Stimulated activated CD8-positive, alpha-beta memory T cell treated with anti-CD3 and anti-CD28 coated beads, Interleukin-7, amount 100 ng/mL, for 48 hours (primary cell): Measurements from ENCODE around the gene AP2S1.
"Not testable (repeated sequence)": the region's sequence is repeated elsewhere in the genome, so short reads cannot be mapped to it uniquely, and the experiment has no call there.

Experiments used
- DNase-seq, 2 donors: peaks; one replicate each; pipeline ENCODE4 v3.0.0-alpha.2; 2020; ENCODE audit warnings: low read depth in 1 of 2; ENCODE audit errors: extremely low read depth in 1 of 2

The AP2S1 gene

GRCh38 chr19:46809534-46810272, 40.9 kb downstream of the AP2S1 start:
- no peak for DNase-seq

GRCh38 chr19:46806656-46807055, 44.0 kb downstream of the AP2S1 start:
- DNase-seq, result no peak

- DNase-seq, result not testable (repeated sequence)
Measured at GRCh38 chr19:46804432-46804831, 46.2 kb downstream of the AP2S1 start.

GRCh38 chr19:46803555-46803954, 47.1 kb downstream of the AP2S1 start:
- no peak for DNase-seq

GRCh38 chr19:46802152-46802551, 48.5 kb downstream of the AP2S1 start:
- DNase-seq, result no peak

GRCh38 chr19:46798713-46799112, 51.9 kb downstream of the AP2S1 start:
- no peak for DNase-seq

- no peak for DNase-seq
Measured at GRCh38 chr19:46797881-46798280, 52.8 kb downstream of the AP2S1 start.

- DNase-seq, result no peak
Measured at GRCh38 chr19:46791944-46792343, 58.7 kb downstream of the AP2S1 start.

- DNase-seq, result no peak
Measured at GRCh38 chr19:46789371-46789770, 61.3 kb downstream of the AP2S1 start.

- no peak for DNase-seq
Measured at GRCh38 chr19:46788968-46789338, 61.7 kb downstream of the AP2S1 start.

GRCh38 chr19:46788262-46788967, 62.2 kb downstream of the AP2S1 start, which contains the start of gene SLC1A5:
Gene SLC1A5 (minus strand): TSS chr19:46788594. CDS start chr19:46787965, 629 bp downstream.
- DNase-seq, result peak; percentile 96 to 99
